HG03097 (cell line): ENCODE results near the gene RNF8.
A peak's percentile ranks its signal among the peaks of the same experiment; 100 is the strongest.
"Not testable (repeated sequence)": the region's sequence is repeated elsewhere in the genome, so short reads cannot be mapped to it uniquely, and the experiment has no call there.

Experiments
- ATAC-seq: cut with Tn5 transposase; IDR thresholded peaks from one replicate; pipeline ENCODE4 v1.9.1; 2021; ENCODE audit not compliant: unreplicated experiment, low FRiP score

The RNF8 gene

GRCh38 chr6:37391120-37391519, 37.3 kb downstream of the RNF8 start:
- no peak for ATAC-seq

DNA sequence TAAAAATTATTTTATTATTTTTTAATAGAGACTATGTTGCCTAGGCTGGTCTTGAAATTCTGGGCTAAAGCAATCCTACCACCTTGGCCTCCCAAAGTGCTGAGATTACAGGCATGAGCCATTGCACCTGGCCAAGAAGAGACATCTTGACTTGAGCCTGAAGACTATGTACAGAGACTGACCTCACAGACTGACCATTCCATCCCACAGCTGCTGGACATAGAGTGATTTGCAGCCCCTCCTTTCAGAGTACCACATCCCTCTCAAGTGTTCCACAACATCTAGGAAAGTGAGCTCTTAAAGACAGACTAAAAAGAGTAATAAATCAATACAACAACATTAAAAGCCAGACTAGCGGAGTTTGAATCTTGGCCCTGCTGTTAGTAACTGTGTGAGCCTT, 39.0 kb downstream of the RNF8 start:
- no peak for ATAC-seq

DNA sequence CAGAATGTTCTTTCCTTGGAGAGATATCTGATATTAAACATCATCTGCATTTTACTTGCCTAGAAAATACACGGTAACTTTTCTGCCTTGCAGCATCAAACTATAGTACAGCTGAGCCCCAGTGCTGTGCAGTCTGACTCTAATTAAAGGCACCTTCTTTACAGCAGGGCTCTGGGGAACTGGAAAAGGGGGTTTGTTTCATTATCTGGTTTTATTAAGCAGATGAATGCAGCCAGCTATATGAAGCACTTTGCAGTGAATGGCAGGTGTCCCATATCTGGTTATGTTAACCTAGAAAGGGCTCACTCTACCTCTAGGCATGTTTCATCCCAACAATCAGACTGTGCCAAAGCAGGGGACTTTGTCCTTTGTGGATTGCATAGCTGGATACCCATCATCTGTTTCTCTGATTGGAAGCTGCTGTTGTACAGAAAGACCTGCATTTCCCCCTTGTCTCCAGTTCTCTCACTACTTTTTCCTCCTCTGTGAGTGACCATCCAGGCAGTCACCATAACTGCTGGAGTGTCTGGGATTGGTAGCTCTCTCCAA, 39.7 kb downstream of the RNF8 start:
- no peak for ATAC-seq

GRCh38 chr6:37396571-37397180, 42.9 kb downstream of the RNF8 start:
- no peak for ATAC-seq

GRCh38 chr6:37399131-37399530, 45.3 kb downstream of the RNF8 start:
- ATAC-seq = no peak

- ATAC-seq = no peak
These were observed 46.2 kb downstream of the RNF8 start for GRCh38 chr6:37399795-37400490.

DNA sequence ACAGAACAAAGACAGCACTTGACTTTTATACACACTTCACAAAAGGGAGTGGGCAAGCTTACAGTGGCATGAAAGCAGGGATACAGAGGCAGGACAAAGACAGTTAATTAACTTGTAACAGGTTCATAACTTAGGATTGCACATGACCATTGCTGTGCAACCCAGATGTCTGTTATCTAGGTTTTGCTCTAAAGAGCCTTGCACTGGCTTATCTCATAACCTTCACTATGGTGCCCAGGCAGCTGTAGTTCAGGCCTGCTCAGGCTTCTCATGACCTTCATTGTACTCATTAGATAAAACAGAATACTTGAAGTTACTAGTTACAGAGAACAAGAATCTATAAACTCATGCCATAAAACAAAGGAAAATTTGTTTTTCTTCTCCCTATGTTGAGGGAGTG, 47.9 kb downstream of the RNF8 start:
- not testable (repeated sequence) for ATAC-seq

GRCh38 chr6:37406726-37407341, 53.1 kb downstream of the RNF8 start:
- no peak for ATAC-seq

- ATAC-seq = no peak
These were observed 54.2 kb downstream of the RNF8 start for GRCh38 chr6:37407948-37408347.

GRCh38 chr6:37409501-37409900, 55.7 kb downstream of the RNF8 start:
- ATAC-seq = no peak

- no peak for ATAC-seq
These were observed 63.6 kb downstream of the RNF8 start for GRCh38 chr6:37417393-37417792.

- ATAC-seq = no peak
These were observed 64.9 kb downstream of the RNF8 start for GRCh38 chr6:37418722-37419121.

GRCh38 chr6:37426058-37426944, 72.5 kb downstream of the RNF8 start:
- no peak for ATAC-seq

DNA sequence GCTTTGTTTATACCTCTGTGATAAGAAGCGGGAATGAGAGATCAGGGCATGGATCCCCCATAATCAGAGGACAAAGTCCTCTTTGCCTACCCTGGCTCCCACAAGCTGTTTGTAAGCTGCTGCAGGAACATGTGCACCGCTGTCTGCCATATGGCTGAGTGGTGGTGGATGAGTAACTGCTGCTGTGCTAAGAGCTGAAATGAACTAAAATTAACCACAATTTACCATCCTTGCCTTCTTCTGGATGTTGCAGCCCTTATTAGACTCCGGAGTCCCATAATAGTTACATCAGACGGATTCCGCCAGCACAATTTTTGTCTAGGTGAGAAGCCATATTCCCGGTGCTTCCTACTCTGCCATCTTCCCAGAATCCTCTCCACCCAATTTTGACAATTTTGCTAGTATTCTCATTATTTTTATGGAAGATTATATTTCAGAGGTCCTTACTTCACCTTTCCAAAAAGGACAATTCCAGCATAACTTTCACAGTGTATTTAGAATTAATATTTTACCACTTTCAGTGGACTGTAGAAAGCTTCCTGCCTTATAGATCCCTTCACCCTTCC, 73.2 kb downstream of the RNF8 start:
- no peak for ATAC-seq

DNA sequence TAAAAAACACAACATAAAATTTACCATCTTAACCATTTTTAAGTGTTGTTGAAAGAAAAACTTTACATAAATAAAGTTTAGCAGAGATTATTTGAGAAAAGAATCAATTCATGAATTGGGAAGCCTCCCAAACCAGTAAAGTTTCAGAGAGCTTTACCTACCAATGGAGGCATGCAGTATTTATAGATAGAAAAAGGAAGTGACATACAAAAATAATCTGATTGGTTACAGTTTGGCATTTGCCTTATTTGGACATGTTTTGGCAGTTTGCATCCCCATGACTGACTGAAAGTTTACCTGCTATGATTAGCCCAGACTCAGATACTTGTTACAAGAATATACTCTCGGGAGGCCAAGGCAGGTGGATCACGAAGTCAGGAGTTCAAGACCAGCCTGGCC, 75.6 kb downstream of the RNF8 start:
- ATAC-seq = no peak

- no peak for ATAC-seq
These were observed 78.8 kb downstream of the RNF8 start for GRCh38 chr6:37432590-37432915.

DNA sequence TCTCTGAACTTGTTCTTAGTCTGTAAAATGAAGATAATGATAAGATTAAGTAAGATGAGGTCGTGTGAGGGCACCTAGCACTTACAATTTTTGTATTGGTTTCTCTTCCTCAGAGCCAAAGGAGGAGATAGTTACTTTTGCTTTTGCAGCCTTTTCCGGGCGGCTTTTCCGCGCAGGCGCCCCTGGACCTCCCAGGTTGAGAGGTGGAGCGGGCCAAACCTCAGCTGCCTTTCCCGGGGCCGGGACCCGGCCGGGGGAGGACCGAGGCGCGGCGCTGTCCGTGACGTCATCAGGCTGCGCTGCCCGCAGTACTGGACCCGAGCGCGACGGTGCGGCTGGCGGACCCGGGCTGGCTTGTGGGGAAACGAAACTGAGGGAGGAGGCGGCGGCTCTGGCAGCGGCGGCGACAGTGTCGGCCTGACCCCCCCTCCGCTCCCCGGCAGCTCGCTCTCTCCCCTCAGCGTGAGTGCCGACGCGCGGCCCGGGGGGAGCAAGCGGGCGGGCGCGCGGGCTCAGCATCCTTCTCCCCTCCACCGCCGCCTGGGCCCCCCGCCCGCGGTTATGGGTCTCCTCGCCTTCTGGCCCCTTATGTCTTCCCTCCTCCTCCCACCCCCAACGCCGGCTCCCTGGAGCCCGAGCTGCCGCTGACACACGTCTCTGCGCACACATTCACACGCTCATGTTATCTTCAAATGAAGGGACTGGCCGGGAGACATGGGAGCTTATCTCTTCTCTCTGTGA, 79.3 kb downstream of the RNF8 start, which contains the start of gene CMTR1:
Gene CMTR1 (plus strand): TSS at position 306 of the 741 bp plus-strand sequence. CDS start 2,409 bp downstream, outside the sequence.
- ATAC-seq = peak; percentile 87

- peak; percentile 26 for ATAC-seq
These were observed 80.0 kb downstream of the RNF8 start for GRCh38 chr6:37433657-37434271.

GRCh38 chr6:37435373-37435772, 81.6 kb downstream of the RNF8 start:
- no peak for ATAC-seq
